ENCODE measurements around the gene GPATCH8.
"Not testable (repeated sequence)": the region's sequence is repeated elsewhere in the genome, so short reads cannot be mapped to it uniquely, and the experiment has no call there.

DNA sequence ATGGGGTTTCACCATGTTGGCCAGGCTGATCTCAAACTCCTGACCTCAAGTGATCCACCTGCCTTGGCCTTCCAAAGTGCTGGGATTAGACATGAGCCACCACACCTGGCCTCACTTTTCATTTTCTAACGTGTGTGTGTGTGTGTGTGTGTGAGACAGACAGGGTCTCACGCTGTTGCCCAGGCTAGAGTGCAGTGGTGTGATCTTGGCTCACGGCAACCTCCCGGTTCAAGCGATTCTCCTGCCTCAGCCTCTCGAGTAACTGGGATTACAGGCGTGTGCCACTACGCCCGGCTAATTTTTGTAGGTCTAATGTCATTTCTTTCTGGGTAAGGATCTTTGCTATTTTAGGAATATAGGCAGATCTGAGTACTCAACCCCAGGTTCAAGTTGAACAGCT lies 109.1 kb downstream of the GPATCH8 start:
- TF ChIP-seq, protein P1, sequence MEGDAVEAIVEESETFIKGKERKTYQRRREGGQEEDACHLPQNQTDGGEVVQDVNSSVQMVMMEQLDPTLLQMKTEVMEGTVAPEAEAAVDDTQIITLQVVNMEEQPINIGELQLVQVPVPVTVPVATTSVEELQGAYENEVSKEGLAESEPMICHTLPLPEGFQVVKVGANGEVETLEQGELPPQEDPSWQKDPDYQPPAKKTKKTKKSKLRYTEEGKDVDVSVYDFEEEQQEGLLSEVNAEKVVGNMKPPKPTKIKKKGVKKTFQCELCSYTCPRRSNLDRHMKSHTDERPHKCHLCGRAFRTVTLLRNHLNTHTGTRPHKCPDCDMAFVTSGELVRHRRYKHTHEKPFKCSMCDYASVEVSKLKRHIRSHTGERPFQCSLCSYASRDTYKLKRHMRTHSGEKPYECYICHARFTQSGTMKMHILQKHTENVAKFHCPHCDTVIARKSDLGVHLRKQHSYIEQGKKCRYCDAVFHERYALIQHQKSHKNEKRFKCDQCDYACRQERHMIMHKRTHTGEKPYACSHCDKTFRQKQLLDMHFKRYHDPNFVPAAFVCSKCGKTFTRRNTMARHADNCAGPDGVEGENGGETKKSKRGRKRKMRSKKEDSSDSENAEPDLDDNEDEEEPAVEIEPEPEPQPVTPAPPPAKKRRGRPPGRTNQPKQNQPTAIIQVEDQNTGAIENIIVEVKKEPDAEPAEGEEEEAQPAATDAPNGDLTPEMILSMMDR (IDR thresholded peaks at IDR 0.05) = not testable (repeated sequence)
- TF ChIP-seq POLR2A (IDR thresholded peaks at IDR 0.05) = not testable (repeated sequence)

All from body of pancreas (tissue), 4 donors.